ENCODE measurements around the gene SH3RF2. TPM values are rescaled to one million over a fixed set of nuclear protein-coding genes. Genes with fewer than 3 reads are reported as not detected.

SH3RF2 gene
- total RNA-seq, 4 donors from 2014 or later = 39.6 to 118 (median 96.0) TPM

- H3K27me3 ChIP-seq = no peaks in the 10 kb centered on the region
- no peak overlapping the region for H3K4me3 ChIP-seq
- H3K4me1 ChIP-seq = peaks cover 0 to 48% (median 0%) of the 10 kb centered on the region in 4 donors
- no peak for DNase-seq
- H3K9me3 ChIP-seq = no peaks in the 10 kb centered on the region
- no peak for TF ChIP-seq POLR2A (IDR thresholded peaks at IDR 0.05)
- no peak for TF ChIP-seq CTCF (IDR thresholded peaks at IDR 0.05)
- H3K36me3 ChIP-seq = no peaks in the 10 kb centered on the region
- no peak overlapping the region for H3K27ac ChIP-seq
Observed at GRCh38 chr5:145984072-145984471, 47.7 kb downstream of the SH3RF2 start.

- Histone ChIP-seq H3K36me3 (no peaks in the 10 kb centered on the region), H3K9me3 (no peaks in the 10 kb centered on the region), H3K27ac (peak overlapping the region in 2 of 4 donors; percentile 28 to 55), H3K4me3 (no peak overlapping the region), H3K27me3 (no peaks in the 10 kb centered on the region), H3K4me1 (peaks cover 0 to 34% (median 1%) of the 10 kb centered on the region in 4 donors)
- DNase-seq = peak in 1 of 3 donors; percentile 62
- no peak for TF ChIP-seq POLR2A (IDR thresholded peaks at IDR 0.05)
- no peak for TF ChIP-seq CTCF (IDR thresholded peaks at IDR 0.05)
Observed at GRCh38 chr5:145987856-145988255, 51.5 kb downstream of the SH3RF2 start.

- Histone ChIP-seq H3K36me3 (no peaks in the 10 kb centered on the region), H3K4me3 (no peak overlapping the region), H3K4me1 (peaks cover 0 to 34% (median 1%) of the 10 kb centered on the region in 4 donors), H3K9me3 (peaks cover 0 to 6% (median 0%) of the 10 kb centered on the region in 4 donors), H3K27me3 (no peaks in the 10 kb centered on the region), H3K27ac (peak overlapping the region in 2 of 4 donors; percentile 23 to 55)
- no peak for TF ChIP-seq POLR2A (IDR thresholded peaks at IDR 0.05)
- TF ChIP-seq CTCF (IDR thresholded peaks at IDR 0.05) = no peak
- no peak for DNase-seq
Observed at GRCh38 chr5:145988993-145989392, 52.6 kb downstream of the SH3RF2 start.

GRCh38 chr5:145989428-145989827 lies 53.0 kb downstream of the SH3RF2 start:
- H3K4me3 ChIP-seq = no peak overlapping the region
- TF ChIP-seq POLR2A (IDR thresholded peaks at IDR 0.05) (no peak), CTCF (IDR thresholded peaks at IDR 0.05) (no peak)

GRCh38 chr5:145990170-145990569 lies 53.8 kb downstream of the SH3RF2 start:
- Histone ChIP-seq H3K27ac (peak overlapping the region in 2 of 4 donors; percentile 60 to 73), H3K27me3 (no peaks in the 10 kb centered on the region), H3K4me1 (peaks cover 0 to 34% (median 1%) of the 10 kb centered on the region in 4 donors), H3K9me3 (peaks cover 0 to 6% (median 0%) of the 10 kb centered on the region in 4 donors), H3K36me3 (no peaks in the 10 kb centered on the region), H3K4me3 (no peak overlapping the region)
- DNase-seq = peak in 1 of 3 donors; percentile 64
- no peak for TF ChIP-seq POLR2A (IDR thresholded peaks at IDR 0.05)
- peak in 3 of 6 experiments; percentile 45 to 61 (median 46) for TF ChIP-seq CTCF (IDR thresholded peaks at IDR 0.05)

More at GRCh38 chr5:145989428-145989827, 53.0 kb downstream of the SH3RF2 start:
- no peaks in the 10 kb centered on the region for H3K27me3 ChIP-seq
- peaks cover 0 to 34% (median 1%) of the 10 kb centered on the region in 4 donors for H3K4me1 ChIP-seq
- H3K9me3 ChIP-seq = peaks cover 0 to 6% (median 0%) of the 10 kb centered on the region in 4 donors
- H3K27ac ChIP-seq = peak overlapping the region in 2 of 4 donors; percentile 55 to 73
- DNase-seq = no peak
- H3K36me3 ChIP-seq = no peaks in the 10 kb centered on the region
